Superior temporal gyrus (tissue), 1 donor: ENCODE results near the gene CCIN.

Source experiments
- DNase-seq: peaks from one replicate; pipeline ENCODE4 v3.0.0-alpha.2; 2016; ENCODE audit errors: extremely low spot score

Gene CCIN

DNA sequence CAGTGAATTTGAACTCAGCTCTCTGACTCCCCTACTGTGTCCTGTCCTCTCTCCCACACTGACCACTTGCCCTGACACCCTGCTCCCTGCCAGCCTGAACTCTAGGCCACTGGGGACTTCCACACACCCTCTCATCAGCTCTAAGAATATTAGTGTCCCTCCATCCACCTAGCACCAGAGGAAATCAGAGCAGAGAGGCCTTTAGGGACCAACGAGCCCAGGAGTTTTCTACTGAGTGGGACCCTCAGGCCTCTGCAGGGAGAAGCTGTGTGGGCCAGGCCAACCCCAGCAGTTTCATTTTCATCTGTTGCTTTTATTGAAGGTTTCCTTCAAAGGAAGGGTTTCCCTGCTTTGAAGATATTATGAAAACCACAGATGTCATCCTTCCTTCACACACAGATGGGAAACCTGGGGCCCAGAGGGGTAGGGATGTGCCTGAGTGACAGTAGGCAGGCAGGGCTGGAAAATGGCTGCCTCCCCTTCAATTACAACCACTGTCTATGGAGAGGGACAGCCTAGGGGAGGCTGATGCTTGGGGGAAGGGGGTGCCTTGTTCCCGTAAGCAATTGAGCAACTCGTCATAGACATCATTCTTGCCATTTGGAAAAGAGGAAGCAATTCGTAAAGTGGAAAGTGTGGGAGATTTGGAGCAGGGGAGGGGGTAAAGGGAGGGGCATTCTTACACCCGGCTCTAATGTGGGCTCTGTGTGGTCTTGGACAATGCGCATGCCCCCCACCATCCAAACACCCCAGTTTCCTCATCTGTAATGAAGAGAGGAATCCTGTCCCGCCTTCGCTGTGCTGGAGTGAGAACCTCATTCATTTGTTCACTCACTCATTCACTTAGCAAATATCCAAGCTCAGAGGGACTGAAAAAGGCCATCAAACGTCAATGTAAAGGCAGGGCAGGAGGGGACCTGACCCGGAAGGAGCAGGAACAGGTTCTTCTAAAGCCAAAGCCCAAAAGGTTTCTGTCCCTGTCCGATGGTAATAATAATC is 28.8 kb upstream of the CCIN start:
- no peak for DNase-seq

DNA sequence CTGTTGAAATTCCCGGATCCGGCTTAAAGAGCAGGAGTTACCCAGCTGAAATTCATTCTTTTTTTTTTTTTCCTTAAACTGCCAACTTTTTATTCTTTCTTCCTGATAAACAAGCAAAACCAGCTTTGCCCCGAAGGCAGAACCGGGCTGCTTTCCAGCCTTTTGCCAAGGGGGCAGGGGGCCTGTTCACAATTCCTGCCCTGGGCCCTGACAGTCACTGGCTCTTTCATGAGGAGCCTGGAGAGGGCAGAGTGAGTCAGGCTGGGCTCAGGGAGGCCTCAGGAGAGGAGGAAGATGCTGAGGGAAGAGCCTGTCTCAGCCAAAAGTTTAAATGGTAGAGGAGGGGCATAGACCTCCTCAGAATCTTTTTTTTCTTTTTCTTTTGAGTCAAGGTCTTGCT is 27.9 kb upstream of the CCIN start:
- no peak for DNase-seq

DNA sequence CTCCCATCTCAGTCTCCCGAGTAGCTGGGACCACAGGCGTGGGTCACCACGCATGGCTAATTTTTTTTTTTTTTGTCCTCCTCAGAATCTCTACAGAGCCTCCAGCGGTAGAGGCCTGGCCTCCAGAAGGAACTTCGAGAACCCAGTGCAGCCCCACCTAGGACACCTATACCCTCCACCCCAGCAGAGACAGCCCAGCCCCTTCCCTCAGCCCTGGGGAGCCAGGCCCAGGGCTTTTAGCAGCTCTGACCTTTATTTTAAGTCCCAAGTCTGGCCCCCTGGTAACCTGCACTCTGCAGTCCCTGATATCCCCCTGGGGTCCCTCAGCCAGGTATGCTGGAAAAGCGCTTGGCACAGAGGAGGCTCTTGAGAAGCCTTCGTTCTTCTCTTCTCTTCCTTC is 27.4 kb upstream of the CCIN start:
- no peak for DNase-seq

DNA sequence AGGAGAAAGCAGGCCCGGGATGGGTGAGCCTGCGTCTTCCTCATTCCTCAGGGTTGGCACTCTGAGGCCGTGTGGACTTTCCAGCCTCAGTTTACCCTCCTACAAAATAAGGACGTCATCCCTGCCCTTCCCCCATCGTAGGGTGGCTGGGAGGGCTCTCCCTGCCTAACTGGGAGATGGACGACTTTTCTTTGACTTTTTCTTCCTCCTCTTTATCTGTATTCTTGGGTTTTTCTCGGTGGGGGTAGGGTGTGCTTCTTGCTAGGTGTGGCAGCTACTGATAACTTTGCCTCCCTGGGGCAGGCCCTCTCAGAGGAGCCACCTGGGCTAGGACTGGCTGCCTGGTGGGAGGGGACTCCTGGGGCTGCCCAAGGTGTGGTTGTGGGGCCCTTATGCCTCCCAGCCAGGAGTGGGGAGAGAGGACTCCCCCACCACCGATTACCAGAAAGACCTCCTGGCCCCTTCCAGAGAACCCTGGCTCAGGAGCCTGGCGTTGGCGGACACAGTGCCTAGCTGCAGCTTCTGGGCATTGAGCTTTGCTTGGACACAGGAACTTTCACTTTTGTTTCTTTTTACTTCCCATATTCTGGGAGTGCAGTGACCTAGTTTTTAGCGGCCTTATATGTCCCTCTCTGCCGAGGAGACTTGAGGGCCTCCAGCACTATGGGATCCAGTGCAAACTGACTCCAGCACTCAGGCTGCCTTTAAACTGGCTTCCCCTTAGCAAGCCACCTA is 26.5 kb upstream of the CCIN start:
- DNase-seq: no peak

DNA sequence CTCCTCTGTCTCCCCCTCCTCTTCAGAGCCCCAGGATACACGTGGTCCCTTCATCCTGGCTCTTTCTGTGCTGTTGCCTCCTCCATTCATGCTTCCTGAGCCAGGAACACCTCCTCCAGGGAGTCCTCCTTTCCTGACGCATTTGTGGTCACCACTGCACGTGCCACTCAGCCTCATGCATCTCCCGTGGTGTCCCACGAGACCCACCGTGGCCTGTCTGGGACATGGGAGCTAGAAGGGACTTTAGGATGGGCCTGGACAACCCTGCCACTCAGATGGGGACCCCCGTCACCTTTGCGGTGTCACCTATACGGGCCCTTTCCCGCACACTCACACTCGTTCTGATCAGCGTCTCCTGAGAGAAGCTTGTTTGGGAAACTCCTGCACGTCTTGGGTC is 25.9 kb upstream of the CCIN start:
- no peak for DNase-seq

DNA sequence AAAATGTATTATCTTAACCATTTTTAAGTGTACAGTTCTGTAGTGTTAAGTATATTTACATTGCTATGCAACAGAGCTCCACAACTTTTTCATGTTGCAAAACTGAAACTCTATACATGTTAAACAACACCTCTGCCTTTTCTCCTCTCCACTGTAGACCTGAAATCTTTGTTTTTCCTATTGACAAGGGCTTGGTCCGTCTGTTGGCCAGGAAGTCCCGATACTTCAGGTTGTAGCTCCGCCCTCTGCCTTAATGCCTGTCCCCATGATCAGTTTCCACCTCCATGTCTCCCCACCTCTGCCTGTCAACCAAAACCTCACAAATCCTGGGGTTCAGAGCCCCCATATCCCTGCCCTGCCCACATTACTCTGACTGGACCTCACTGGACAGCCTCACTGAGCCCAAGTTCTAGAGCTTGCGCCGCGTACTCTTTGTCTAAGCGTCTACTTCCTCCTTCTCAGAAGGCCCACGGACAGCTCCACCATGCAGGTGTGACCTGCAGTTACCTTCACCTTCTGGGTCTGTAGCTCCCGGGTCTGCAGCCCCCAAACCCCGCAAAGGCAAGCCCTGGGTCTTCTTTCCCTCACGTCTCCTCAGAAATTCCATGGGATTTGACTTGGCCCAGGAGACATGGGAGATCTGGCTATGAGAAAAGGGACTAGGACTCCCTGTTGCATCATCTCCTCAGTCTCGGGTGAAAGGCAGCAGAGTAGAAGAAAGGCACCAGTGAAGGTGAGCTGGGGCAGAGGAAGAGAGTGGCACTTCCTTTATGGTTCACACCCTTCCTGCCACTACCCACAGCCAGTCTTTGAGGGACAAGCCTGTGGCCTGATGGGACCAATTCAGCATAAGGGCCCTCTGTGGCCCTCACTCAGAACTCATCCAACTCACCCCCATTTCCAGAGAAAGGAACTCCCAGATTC is 24.6 kb upstream of the CCIN start:
- no peak for DNase-seq

DNA sequence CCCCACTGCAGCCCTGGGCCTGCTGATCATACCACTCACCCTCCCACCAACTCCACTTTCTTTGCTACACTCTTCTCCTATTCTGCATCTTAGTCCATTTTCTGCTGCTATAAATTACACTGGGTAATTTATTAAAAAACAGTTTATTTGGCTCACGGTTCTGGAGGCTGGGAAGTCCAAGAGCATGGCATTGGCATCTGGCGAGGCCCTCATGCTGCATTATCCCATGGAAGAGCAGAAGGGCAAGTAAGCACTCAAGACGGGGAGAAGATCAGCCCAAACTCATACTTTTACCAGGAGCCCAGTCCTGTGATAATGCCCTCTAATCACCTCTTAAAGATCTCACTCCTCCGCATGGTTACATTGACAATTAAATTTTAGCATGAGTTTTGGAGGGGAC is 23.2 kb upstream of the CCIN start:
- no peak for DNase-seq

DNA sequence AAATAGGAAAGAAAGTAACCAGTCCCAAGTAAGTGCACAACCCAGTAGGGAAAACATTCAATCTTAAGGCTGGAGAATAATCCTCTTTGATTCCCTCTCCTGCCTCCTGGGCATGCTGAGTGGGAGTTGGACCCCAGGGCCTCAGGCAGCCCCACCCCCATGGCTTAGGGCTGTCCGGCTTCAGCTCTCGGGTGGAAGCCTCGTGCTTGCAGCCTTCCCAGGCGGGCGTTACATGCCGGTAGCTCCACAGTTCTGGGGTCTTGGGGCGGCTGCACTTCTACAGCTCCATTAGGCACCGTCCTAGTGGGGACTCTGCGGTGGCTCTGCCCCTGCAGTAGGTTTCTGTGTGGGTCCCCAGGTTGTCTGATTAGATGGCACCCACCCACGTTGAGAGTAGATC is 22.5 kb upstream of the CCIN start:
- DNase-seq: no peak

DNA sequence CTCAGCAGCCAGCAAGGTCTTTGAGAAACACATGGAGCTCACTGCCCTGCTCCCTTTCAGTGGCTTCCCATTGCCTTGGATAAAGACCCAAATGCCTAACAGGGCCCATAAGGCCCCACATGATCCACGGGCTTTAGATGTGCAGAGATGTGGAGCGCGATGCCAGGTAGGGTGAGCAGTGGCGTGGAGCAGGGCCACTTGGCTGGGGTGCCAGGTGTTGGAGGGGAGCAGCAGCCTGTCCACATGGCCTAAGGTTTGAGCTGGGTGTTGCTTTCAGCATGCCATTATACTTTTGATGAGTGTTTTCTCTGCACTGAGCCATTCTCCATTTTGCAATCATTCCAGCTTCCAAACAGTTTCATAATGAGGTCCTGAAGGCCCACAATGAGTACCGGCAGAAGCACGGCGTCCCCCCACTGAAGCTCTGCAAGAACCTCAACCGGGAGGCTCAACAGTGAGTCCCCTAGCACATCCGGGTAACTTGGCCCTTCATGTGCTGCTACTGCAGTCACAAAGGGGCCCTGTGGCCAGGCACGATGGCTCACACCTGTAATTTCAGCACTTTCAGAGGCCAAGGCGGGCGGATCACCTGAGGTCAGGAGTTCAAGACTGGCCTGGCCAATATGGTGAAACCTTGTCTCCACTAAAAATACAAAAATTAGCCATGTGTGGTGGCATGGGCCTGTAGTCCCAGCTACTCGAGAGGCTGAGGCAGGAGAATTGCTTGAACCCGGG is 21.6 kb upstream of the CCIN start:
- no peak for DNase-seq

DNA sequence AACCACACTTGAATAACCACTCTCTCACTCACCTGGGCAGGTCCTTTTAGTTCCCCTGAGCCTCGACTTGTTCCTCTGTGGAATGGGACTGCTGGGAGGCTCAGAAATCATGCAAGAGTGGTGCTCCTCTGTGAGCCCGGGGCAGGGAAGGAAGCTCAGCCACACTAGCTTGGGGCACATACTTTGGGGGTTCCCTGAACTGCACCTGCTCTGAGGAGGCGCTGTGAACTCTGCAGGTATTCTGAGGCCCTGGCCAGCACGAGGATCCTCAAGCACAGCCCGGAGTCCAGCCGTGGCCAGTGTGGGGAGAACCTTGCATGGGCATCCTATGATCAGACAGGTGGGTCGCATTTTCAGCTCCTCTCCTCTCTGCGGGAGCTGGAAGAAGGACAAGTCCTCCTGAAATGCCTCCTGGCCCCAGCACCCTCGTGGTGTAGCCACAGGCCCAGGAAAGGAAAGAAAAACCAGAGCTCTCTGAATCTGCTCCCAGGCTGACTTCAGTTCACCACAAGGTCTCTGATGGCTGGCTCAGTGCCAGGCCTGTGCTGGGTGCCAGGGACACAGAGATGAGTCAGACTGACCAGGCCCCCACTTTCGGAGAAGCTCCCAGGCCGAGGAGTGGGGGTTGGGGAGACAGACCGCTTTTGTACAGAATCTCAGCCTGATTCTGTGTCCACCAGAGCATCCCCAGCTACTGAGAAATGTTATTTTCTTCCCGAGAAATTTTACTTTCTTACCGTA is 20.7 kb upstream of the CCIN start:
- DNase-seq: peak; percentile 98

DNA sequence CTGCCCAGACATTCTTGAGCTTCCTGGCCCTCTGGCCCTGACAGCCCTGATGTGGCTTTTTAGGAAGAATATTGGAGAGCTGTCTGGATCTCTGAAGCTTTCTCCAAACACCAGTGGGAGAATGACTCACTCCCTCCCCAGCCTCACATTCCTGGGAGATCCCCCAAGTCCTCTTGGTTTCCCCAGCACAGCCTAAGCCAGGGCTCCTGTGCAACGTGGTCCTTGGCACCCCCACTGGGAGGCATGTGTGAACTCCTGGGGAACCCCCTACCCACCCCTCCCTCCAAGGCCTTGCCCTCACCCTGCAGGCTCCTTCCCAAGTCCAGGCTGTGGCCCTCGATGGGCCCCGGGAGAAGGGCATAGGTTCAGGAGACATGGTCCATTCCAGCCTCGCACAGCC is 20.0 kb upstream of the CCIN start:
- no peak for DNase-seq

DNA sequence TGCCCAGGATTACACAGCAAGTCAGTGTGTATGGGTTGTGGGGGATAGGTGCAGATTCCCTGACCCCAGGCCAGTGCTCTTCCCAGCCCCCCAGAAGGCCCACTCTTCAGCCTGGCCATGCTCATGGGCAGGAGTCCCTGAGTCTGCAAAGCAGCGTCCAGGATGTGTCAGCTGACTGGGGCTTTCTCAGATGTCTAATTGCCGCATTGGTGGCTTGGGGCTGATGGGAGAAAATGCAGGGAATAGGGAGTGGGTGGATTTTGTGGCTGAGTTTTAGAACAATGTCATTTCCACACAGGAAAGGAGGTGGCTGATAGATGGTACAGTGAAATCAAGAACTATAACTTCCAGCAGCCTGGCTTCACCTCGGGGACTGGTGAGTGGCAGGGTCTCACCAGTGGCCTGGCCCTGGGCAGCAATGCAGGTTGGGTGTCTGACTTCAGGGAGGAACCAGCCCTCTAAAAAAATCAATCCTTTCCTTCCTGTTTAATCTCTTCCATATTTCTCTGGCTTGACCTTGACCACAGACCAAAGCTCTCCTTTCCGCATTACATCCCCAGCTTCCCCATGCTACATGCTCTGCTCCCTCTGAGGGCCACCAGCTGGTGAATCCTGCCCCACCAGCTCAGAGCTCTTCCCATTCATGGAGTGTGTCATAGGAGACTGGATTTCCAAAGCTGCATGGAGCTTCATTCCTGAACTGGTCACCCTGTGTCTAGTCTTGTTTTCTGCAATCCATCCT is 18.4 kb upstream of the CCIN start:
- no peak for DNase-seq

DNA sequence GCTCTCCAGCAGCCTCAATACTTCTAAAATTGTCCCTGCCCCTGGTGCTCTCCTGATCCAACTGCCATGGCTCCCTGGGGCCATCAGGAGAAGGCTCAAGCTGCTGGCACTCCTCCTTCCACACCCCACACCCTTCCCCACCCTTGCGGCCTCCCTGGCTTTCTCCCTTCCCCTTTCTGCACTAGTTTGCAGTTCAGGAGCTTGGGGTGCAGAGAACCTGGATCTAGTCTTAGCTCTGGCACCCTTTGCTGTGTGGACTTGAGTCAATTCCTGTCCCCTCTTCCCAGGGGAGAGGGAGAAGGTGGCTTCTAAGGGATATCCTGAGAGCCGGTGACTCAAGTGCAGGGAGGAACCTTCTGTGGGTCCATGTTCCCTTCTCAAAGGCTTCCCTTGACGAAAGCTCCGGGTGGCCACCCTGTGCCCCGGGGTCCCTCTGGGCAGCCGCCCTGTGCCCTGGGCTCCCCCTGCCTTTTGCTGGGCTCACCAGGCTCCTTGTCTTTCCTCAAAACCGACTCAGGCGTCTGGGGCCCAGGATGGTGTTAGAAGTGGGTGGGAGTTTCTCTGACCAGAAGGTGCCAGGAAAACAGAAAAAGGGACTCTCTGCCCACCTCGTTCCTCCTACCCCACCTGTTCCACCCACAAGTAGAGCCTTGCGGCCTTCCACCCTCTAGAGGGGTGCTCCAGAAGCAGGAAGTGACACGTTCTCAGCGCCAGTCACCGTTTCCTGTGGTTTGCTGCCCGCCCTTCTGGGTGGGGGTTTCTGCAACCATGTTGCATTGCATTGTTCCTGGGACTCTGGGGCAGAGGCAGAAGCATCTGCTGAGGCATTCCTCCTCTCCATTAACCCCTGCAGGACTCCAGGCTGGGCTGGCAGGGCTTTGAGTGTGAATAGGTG is 17.6 kb upstream of the CCIN start:
- DNase-seq: no peak

DNA sequence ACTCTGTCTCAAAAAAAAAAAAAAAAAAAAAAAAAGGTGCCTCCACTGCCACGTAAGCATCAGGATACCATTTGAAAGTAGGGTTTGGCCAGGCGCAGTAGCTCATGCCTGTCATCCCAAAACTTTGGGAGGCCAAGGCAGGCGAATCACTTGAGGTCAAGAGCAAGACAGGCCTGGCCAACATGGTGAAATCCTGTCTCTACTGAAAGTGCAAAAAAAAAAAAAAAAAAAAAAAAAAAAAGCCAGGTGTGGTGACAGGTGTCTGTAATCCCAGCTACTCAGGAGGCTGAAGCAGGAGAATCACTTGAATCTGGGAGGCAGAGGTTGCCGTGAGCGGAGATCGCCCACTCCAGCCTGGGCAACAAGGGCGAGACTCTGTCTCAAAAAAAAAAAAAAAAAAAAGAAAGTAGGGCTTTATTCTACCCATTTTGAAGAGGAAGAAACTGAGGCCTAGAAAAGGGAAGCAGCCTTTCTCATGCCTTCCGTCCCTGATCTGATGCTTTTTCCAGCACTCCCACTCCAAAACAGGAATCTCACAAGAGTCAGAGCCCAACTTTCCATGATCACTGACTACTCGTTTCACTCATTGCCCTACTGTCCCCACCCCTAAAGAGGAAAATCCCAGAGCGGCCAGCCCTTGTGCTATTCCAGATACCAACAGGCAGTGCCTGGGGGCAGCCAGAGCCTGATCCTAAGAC is 16.3 kb upstream of the CCIN start:
- DNase-seq: no peak

DNA sequence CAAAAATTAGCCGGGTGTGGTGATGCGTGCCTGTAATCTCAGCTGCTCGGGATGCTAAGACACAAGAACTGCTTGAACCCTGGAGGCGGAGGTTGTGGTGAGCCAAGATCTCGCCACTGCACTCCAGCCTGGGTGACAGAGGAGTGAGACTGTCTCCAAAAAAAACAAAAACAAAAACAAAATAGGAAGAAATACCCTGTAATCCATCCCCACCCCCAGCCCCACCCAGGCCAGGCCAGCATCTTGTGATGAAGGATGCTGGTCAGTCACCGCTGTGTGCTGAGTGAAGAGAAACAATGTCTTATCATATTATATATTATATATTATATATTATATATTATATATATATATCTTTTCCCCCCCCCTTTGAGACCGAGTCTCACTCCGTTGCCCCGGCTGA is 15.4 kb upstream of the CCIN start:
- DNase-seq: no peak

DNA sequence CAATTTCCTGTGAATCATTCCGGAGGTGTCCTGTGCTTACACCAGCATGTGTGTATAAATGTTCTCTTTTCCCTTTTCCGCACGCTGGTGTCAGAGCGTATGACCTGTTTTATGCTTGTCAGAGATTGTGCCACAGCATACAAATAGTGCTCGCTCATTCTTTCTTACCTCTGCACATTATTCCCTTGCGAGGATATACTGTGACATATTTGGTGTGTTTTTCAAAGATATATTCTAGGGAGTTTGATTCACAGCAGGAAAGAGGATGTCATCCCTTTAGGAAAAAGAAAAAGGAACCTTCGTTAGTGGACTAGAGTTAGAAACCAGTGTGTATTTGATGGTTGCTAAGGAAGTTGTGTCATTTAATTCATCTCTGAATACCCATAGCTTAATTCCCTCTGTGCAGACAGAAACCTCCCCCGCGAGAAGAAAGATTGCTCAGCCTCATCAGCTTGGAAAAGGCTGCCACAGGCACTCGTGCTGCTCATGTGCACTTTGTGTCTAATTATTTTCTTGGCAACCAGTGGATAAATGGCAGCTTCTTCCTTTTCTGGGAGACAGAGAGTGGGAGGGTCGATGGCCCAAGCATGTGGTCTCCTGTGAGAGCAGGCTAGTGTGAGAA is 14.7 kb upstream of the CCIN start:
- DNase-seq: peak; percentile 80

DNA sequence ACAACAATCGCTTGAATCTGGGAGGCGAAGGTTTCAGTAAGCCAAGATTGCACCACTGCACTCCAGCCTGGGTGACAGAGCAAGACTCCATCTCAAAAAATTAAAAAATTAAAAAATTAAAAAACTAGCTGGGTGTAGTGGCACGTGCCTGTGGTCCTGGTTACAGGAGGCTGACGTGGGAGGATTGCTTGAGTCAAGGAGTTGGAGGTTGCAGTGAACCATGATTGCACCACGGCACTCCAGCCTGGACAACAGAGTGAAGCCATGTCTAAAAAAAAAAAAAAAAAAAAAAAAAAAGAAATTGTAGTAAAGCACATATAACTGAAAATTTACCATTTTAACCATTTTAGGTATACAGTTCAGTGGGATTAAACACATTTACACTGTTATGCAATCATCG is 13.1 kb upstream of the CCIN start:
- DNase-seq: no peak

DNA sequence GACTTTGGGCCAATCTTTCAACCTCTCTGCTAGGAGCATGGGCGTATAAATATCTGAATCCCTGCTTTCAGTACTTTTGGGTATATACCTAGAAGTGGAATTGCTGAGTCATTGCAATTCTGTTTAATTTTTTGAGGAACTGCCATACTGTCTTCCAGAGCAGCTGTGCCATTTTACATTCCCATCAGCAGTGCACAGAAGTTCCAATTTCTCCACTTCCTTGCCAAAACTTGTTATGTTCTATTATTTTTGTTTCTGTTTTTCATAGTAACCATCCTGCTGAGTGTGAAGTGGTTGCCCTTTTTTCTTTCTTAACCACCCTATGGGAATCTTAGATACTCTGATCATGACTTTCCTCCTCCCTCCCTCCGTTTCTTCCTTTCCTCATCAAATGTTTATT is 11.1 kb upstream of the CCIN start:
- no peak for DNase-seq
